SU-DHL-6 (cell line): Measurements from ENCODE around the gene TMEM26.

Source experiments
- H2AFZ ChIP-seq: fragments of 200-600 bp; sonication (generic); 2 replicates; pipeline ENCODE4 v1.6.1; 2014; ENCODE audit warnings: low read depth, mild to moderate bottlenecking, moderate library complexity, mixed read lengths, antibody characterized with exemption, low read length; ENCODE audit not compliant: severe bottlenecking
- H3F3A ChIP-seq: fragments of 200-600 bp; shearing (Covaris generic); 2 replicates; pipeline ENCODE4 v1.6.0; 2016; ENCODE audit warnings: antibody characterized with exemption, mild to moderate bottlenecking; ENCODE audit not compliant: insufficient read depth
- H3K27ac ChIP-seq: fragments of 200-600 bp; sonication (generic); 2 replicates; pipeline ENCODE4 v1.5.1; 2016; ENCODE audit warnings: low read depth, mild to moderate bottlenecking, low read length, moderate library complexity, mixed read lengths
- H3K27me3 ChIP-seq: fragments of 200-600 bp; sonication (generic), shearing (Covaris generic); 2 replicates; pipeline ENCODE4 v1.6.0; 2014; ENCODE audit warnings: mild to moderate bottlenecking, low read length
- H3K36me3 ChIP-seq: fragments of 200-600 bp; sonication (generic); 2 replicates; pipeline ENCODE4 v1.6.1; 2014; ENCODE audit warnings: mild to moderate bottlenecking, low read length, mixed read lengths
- H3K4me2 ChIP-seq: fragments of 300-600, 200-600 bp; shearing (Covaris generic), sonication (generic); 2 replicates; pipeline ENCODE4 v1.6.0; 2014; ENCODE audit warnings: low read length, low read depth, mild to moderate bottlenecking; ENCODE audit not compliant: poor library complexity, severe bottlenecking
- H3K4me3 ChIP-seq: fragments of 200-600 bp; sonication (generic); 2 replicates; pipeline ENCODE4 v1.5.1; 2014; ENCODE audit warnings: antibody characterized with exemption, low read length, mild to moderate bottlenecking, mixed read lengths; ENCODE audit not compliant: insufficient read depth, poor library complexity, severe bottlenecking
- H3K79me2 ChIP-seq: fragments of 200-600 bp; sonication (generic); 2 replicates; pipeline ENCODE4 v1.6.1; 2014; ENCODE audit warnings: mild to moderate bottlenecking, low read length, moderate library complexity; ENCODE audit not compliant: insufficient read depth
- H3K9ac ChIP-seq: fragments of 200-600 bp; sonication (generic); 2 replicates; pipeline ENCODE4 v1.7.0; 2014; ENCODE audit warnings: mild to moderate bottlenecking, low read length
- H3K9me2 ChIP-seq: fragments of 200-600 bp; sonication (generic); replicated peaks from 2 replicates; pipeline ENCODE4 v1.6.1; 2014; ENCODE audit warnings: low read length; ENCODE audit not compliant: insufficient read depth
- H3K9me3 ChIP-seq: fragments of 200-600 bp; sonication (generic); 2 replicates; pipeline ENCODE4 v1.6.1; 2014; ENCODE audit warnings: low read length, mixed read lengths; ENCODE audit not compliant: insufficient read depth
- H4K20me1 ChIP-seq: fragments of 200-600 bp; sonication (generic); 2 replicates; pipeline ENCODE4 v1.6.1; 2014; ENCODE audit warnings: low read depth, mild to moderate bottlenecking, antibody characterized with exemption, low read length, moderate library complexity, mixed read lengths
- EZH2phosphoT487 ChIP-seq: fragments of 200-600 bp; sonication (generic), shearing (Covaris generic); conservative IDR thresholded peaks from 2 replicates; pipeline ENCODE4 v1.6.1; 2018; ENCODE audit warnings: mild to moderate bottlenecking, antibody characterized with exemption, low read length, moderate library complexity, mixed read lengths
- TF ChIP-seq, protein P1 (sequence below): fragments of 200-600 bp; sonication (generic); IDR thresholded peaks from one replicate; pipeline ENCODE4 v1.5.1; 2017; ENCODE audit warnings: antibody characterized with exemption, mild to moderate bottlenecking, low read length, moderate library complexity; ENCODE audit not compliant: insufficient read depth, poor library complexity, severe bottlenecking

The TMEM26 gene

DNA sequence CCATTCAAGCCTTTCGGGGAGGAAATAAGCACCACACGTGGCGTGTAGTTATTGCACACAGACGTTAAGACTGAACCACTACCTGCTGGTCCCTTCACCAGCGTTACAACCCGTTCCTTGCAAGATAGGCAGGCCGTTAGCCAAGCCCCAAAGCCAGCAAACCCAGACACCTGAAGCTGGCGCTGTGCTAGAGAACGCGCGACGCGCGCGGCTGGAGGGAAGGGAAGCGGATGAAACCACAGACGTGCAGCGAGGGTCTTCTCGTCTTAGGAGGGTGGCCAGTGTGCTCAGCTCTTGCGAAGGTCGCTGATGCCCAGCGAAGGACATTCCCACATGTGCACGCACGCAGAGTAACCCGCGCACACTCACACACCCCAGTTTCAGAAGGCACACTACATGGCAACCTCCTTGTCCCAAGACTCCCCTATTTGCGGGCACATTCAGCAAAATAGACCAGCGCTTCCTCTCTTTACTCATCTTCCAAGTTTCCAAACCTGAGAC is 980 bp downstream of the TMEM26 start:
- Histone ChIP-seq H4K20me1 (no peaks in the 10 kb centered on the region), H3F3A (no peaks in the 10 kb centered on the region), H3K36me3 (no peaks in the 10 kb centered on the region), H3K9me2 (no peaks in the 10 kb centered on the region), H2AFZ (no peak overlapping the region), H3K4me2 (no peak overlapping the region), H3K9me3 (no peaks in the 10 kb centered on the region), H3K27ac (no peak overlapping the region), H3K79me2 (no peaks in the 10 kb centered on the region), H3K9ac (no peak overlapping the region), H3K4me3 (no peak overlapping the region), H3K27me3 (no peaks in the 10 kb centered on the region)
- TF ChIP-seq, protein P1, sequence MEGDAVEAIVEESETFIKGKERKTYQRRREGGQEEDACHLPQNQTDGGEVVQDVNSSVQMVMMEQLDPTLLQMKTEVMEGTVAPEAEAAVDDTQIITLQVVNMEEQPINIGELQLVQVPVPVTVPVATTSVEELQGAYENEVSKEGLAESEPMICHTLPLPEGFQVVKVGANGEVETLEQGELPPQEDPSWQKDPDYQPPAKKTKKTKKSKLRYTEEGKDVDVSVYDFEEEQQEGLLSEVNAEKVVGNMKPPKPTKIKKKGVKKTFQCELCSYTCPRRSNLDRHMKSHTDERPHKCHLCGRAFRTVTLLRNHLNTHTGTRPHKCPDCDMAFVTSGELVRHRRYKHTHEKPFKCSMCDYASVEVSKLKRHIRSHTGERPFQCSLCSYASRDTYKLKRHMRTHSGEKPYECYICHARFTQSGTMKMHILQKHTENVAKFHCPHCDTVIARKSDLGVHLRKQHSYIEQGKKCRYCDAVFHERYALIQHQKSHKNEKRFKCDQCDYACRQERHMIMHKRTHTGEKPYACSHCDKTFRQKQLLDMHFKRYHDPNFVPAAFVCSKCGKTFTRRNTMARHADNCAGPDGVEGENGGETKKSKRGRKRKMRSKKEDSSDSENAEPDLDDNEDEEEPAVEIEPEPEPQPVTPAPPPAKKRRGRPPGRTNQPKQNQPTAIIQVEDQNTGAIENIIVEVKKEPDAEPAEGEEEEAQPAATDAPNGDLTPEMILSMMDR = no peak
- TF ChIP-seq EZH2phosphoT487 = no peak

DNA sequence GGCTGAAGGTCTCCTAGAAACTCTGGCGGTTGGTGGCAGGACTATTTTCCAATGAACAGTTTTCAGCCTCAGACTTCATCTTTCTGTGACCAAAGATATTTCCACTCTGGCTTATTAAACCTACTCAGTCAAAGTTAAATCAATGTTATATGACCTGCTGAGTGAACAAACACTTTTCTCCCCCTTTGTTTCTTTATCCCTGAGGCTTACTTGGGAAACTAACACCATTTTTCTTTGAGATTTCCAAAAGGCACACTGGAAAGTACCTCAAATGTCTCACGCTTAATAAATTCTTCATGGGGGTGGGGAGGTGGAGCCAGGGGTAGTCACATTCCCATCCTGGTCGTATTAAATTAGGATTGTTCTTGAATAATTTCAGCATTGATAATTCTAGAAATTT is 1.8 kb downstream of the TMEM26 start:
- Histone ChIP-seq H4K20me1 (no peaks in the 10 kb centered on the region), H3K36me3 (no peaks in the 10 kb centered on the region), H2AFZ (no peak overlapping the region), H3K9ac (no peak overlapping the region), H3K27me3 (no peaks in the 10 kb centered on the region), H3K79me2 (no peaks in the 10 kb centered on the region), H3K27ac (no peak overlapping the region), H3K4me2 (no peak overlapping the region), H3K9me3 (no peaks in the 10 kb centered on the region), H3K9me2 (no peaks in the 10 kb centered on the region), H3K4me3 (no peak overlapping the region), H3F3A (no peaks in the 10 kb centered on the region)
- no peak for TF ChIP-seq EZH2phosphoT487
- TF ChIP-seq, protein P1 = no peak

DNA sequence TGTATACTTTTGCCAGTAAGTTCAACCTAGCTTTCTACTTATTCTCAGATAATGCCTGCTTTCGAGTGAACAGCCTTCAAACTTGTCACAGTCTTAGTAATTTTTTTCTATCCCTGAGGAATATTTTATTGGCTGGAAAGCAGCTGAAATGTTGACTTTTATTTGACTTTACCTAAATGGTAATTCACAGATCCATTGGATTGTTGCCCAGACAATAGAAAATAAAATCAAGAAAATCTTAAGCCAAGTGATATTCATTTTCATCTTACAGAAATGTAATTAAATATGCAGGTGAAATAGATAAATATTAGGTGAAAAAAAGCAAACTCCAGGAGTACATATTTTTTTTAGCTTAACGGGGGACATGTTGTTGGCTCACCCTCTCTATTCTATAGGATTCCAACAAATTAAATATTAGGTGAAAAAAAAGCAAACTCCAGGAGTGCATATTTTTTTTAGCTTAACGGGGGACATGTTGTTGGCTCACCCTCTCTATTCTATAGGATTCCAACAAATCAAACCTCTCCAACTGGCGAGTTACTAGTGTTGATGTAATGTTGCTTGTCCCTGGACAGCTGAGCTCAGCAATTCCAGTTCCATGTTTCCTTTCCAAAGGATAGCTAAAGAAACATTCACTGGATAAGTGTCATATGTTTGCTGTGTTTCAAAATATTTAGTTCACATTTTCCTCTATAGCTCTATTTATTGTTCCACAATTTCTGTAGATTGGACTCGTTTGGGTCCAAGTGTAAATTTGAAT is 4.2 kb downstream of the TMEM26 start:
- H3K9me2 ChIP-seq = no peaks in the 10 kb centered on the region
- H3K27ac ChIP-seq = no peak overlapping the region
- no peak overlapping the region for H3K4me3 ChIP-seq
- no peak overlapping the region for H2AFZ ChIP-seq
- TF ChIP-seq, protein P1 = no peak
- no peak for TF ChIP-seq EZH2phosphoT487
- no peaks in the 10 kb centered on the region for H3K27me3 ChIP-seq
- H3K9ac ChIP-seq = no peak overlapping the region
- H3K4me2 ChIP-seq = no peak overlapping the region
- no peaks in the 10 kb centered on the region for H4K20me1 ChIP-seq
- no peaks in the 10 kb centered on the region for H3K79me2 ChIP-seq
- H3F3A ChIP-seq = no peaks in the 10 kb centered on the region
- H3K36me3 ChIP-seq = no peaks in the 10 kb centered on the region
- no peaks in the 10 kb centered on the region for H3K9me3 ChIP-seq
